NB4 (cell line): ENCODE results near the gene PARK7.

Experiments
- MAX ChIP-seq: IDR thresholded peaks from 2 replicates; pipeline ENCODE4 v1.6.1; 2011; ENCODE audit warnings: low read depth, low read length
- MYC ChIP-seq: IDR thresholded peaks from 2 replicates; pipeline ENCODE4 v1.6.1; 2011; ENCODE audit warnings: low read depth, low read length
- POLR2A ChIP-seq: IDR thresholded peaks from 2 replicates; pipeline ENCODE4 v1.6.1; 2011; ENCODE audit warnings: mild to moderate bottlenecking; ENCODE audit not compliant: insufficient read length; ENCODE audit errors: extremely low read depth
- TF ChIP-seq, protein P1 (sequence below): IDR thresholded peaks from one replicate; pipeline ENCODE4 v1.5.1; 2012; ENCODE audit warnings: low read depth, low read length

DNA sequence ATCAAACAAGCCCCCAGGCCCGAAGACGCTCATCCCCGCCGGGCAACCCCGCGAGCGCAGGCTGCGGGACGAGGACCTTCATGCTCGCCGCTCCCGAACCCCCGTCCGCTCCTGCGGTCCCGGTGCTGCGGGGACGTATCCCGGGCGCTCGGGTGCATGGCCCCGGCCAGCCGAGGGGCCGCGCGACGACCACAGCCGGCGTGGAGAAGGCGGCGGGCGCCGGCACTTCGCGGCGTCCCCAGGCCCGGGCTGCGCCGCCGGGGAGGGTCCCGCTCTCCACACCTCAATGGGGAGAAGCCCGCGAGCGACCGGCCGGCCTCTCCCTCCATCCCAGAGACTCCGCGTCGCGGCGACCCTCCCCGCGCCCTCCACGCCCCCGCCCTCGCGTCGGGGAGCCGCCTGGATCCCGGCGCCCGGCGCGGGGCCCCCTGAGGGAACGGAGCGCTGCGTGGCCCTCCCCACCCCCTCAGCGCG lies 64.2 kb downstream of the PARK7 start:
- TF ChIP-seq, protein P1, sequence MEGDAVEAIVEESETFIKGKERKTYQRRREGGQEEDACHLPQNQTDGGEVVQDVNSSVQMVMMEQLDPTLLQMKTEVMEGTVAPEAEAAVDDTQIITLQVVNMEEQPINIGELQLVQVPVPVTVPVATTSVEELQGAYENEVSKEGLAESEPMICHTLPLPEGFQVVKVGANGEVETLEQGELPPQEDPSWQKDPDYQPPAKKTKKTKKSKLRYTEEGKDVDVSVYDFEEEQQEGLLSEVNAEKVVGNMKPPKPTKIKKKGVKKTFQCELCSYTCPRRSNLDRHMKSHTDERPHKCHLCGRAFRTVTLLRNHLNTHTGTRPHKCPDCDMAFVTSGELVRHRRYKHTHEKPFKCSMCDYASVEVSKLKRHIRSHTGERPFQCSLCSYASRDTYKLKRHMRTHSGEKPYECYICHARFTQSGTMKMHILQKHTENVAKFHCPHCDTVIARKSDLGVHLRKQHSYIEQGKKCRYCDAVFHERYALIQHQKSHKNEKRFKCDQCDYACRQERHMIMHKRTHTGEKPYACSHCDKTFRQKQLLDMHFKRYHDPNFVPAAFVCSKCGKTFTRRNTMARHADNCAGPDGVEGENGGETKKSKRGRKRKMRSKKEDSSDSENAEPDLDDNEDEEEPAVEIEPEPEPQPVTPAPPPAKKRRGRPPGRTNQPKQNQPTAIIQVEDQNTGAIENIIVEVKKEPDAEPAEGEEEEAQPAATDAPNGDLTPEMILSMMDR = no peak
- TF ChIP-seq POLR2A = no peak
- TF ChIP-seq MYC = no peak
- no peak for TF ChIP-seq MAX
